K562 (cell line): ENCODE results near the gene FTSJ3. TPM values are rescaled to one million over a fixed set of nuclear protein-coding genes. Genes with fewer than 3 reads are reported as not detected.
A peak's percentile ranks its signal among the peaks of the same experiment; 100 is the strongest.

Experiments used
- BMI1 ChIP-seq: fragments of 150-350 bp; IDR thresholded peaks from 2 replicates; pipeline ENCODE4 v1.6.1; 2014; ENCODE audit warnings: low read length
- CAMTA2 ChIP-seq: fragments of 250-450 bp; sonication (Bioruptor Pico); conservative IDR thresholded peaks from 2 replicates; pipeline ENCODE4 v1.5.1; 2022
- HDAC1 ChIP-seq, 2 experiments: fragments of 450-650 bp; IDR thresholded peaks; 2 replicates each; pipeline ENCODE4 v1.6.1; 2016 to 2017; ENCODE audit warnings: inconsistent platforms in 1 of 2, mild to moderate bottlenecking in 1 of 2, moderate library complexity in 1 of 2
- NBN ChIP-seq: fragments of 450-650 bp; IDR thresholded peaks from 2 replicates; pipeline ENCODE4 v1.6.1; 2016; ENCODE audit warnings: low read depth, mild to moderate bottlenecking
- NFIC ChIP-seq: fragments of 450-650 bp; IDR thresholded peaks from 2 replicates; pipeline ENCODE4 v1.6.1; 2017; ENCODE audit warnings: mild to moderate bottlenecking, inconsistent platforms
- SRSF7 ChIP-seq: fragments of 200-400 bp; formaldehyde crosslinking; optimal IDR thresholded peaks from 2 replicates; pipeline ENCODE3; 2017; ENCODE audit warnings: mild to moderate bottlenecking, low read depth, low read length
- SRSF9 ChIP-seq: fragments of 200-400 bp; formaldehyde crosslinking; IDR thresholded peaks from 2 replicates; pipeline ENCODE4 v1.6.1; 2017; ENCODE audit warnings: low read depth, low read length, borderline replicate concordance
- ZC3H11A ChIP-seq: IDR thresholded peaks from 2 replicates; pipeline ENCODE4 v1.6.1; 2012; ENCODE audit warnings: low read depth, low read length, improper control_type of control experiment
- ZC3H4 ChIP-seq: sonication (generic); formaldehyde crosslinking; IDR thresholded peaks from 2 replicates; pipeline ENCODE4 v1.9.0; 2021; ENCODE audit warnings: missing genetic modification reagents, borderline replicate concordance
- ZEB2 ChIP-seq: fragments of 450-650 bp; IDR thresholded peaks from 2 replicates; pipeline ENCODE4 v1.6.1; 2016
- ZKSCAN1 ChIP-seq: fragments of 150-350 bp; IDR thresholded peaks from 2 replicates; pipeline ENCODE4 v1.6.1; 2016; ENCODE audit warnings: low read depth, low read length
- polyA plus RNA-seq, 8 experiments: library from polyadenylated mRNA; depleted of rRNA in 4 of 8; stranded (reverse) in 5 of 8; unstranded in 3 of 8; fragments of >200 nt; fragmentation: Nextera tagmentation in 2 of 8; fragmentation: Illumina TruSeq in 1 of 8; extraction: Ambion mirVana in 2 of 8; extraction: Trizol in 1 of 8; gene quantifications; 2 replicates each; pipeline versions ENCODE4 v1.2.1 to v1.2.3, GENCODE V29; 2011 to 2014; ENCODE audit warnings: inconsistent platforms in 1 of 8, missing spikeins in 1 of 8
- total RNA-seq, 7 experiments: library from RNA; depleted of rRNA in 6 of 7; stranded (reverse); fragments of >200 nt in 6 of 7; fragmentation: Illumina TruSeq in 2 of 7; extraction: Trizol in 2 of 7; gene quantifications; 2 replicates each; pipeline versions ENCODE4 v1.2.1 to v1.2.3, GENCODE V29; 2011 to 2021; ENCODE audit warnings: low replicate concordance in 1 of 7
- TF ChIP-seq, protein P1 (sequence below): fragments of 250-450 bp; sonication (Bioruptor Pico); IDR thresholded peaks from 2 replicates; pipeline ENCODE4 v1.9.0; 2021; ENCODE audit warnings: mild to moderate bottlenecking
- TF ChIP-seq, protein P2 (sequence below): IDR thresholded peaks from 2 replicates; pipeline ENCODE4 v1.6.1; 2016; ENCODE audit warnings: missing genetic modification characterization, missing compliant biosample characterization
- TF ChIP-seq, protein P3 (sequence below): fragments of 450-650 bp; formaldehyde crosslinking; IDR thresholded peaks from 2 replicates; pipeline ENCODE4 v1.4.0; 2020; ENCODE audit warnings: mild to moderate bottlenecking, moderate library complexity
- TF ChIP-seq, protein P4 (sequence below): fragments of 250-450 bp; sonication (Bioruptor Pico); IDR thresholded peaks from 2 replicates; pipeline ENCODE4 v1.8.0; 2021; ENCODE audit warnings: moderate library complexity, mild to moderate bottlenecking, inconsistent platforms
- TF ChIP-seq, protein P5 (sequence below): sonication (generic); formaldehyde crosslinking; IDR thresholded peaks from 2 replicates; pipeline ENCODE4 v1.8.0; 2022; ENCODE audit warnings: mild to moderate bottlenecking, missing genetic modification reagents
- TF ChIP-seq, protein P6 (sequence below): fragments of 250-450 bp; sonication (Bioruptor Pico); IDR thresholded peaks from 2 replicates; pipeline ENCODE4 v1.8.0; 2021; ENCODE audit warnings: borderline replicate concordance, mild to moderate bottlenecking, moderate library complexity; ENCODE audit not compliant: poor library complexity, severe bottlenecking

The FTSJ3 gene
- total and polyA plus RNA-seq, 9 of the 15 experiments (the other 6 are each of a cell fraction or from before 2014, with no cell fraction given), result 18.0 to 65.6 (median 52.4) TPM

DNA sequence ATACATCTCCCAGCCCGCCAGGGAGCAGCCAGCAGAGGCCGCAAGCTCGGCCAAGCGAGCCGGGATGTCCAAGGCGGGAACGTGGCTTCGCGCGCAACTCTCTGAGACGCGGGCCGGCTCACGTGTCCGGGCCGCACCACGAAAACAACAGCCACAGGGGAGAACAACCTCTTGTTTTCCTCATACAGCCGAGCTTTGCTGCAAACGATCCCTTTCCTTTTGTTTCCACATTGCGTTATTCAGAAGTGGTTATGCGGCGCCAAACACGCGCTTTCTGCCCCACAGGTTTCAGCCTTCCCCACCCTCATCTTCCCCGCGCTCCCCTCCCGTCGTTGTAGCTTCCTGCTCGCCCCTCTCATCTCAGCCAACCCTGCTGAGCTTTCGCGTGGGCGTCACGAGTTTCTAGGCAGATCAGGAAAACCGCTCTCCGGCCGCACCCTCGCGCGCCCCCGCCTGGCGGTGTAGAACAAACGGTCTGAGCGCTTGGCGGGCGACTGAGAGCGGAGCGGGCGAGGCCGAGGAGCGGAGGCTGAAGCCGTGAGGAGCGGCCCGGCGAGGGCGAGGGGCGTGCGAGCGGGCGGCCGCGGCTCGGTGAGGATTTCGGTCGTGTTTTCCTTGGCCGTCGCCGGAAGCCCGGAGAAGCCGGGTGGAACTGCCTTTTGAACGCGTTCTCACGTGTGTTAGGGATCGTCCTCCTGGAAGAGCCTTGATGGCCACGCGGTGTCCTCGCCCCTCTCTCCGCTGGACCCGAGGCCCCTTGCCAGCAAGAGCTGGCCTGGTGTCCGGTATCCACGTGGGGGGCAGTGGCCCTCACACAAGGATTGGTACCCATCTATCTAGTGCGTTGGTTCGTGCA is 21.6 kb upstream of the FTSJ3 start (continued):
- TF ChIP-seq ZC3H4, result peak; percentile 77; the same call in 1 of the 2 replicates
- TF ChIP-seq, protein P1, sequence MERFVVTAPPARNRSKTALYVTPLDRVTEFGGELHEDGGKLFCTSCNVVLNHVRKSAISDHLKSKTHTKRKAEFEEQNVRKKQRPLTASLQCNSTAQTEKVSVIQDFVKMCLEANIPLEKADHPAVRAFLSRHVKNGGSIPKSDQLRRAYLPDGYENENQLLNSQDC (CRISPR knock-in tag), result no peak
- TF ChIP-seq, protein P2, sequence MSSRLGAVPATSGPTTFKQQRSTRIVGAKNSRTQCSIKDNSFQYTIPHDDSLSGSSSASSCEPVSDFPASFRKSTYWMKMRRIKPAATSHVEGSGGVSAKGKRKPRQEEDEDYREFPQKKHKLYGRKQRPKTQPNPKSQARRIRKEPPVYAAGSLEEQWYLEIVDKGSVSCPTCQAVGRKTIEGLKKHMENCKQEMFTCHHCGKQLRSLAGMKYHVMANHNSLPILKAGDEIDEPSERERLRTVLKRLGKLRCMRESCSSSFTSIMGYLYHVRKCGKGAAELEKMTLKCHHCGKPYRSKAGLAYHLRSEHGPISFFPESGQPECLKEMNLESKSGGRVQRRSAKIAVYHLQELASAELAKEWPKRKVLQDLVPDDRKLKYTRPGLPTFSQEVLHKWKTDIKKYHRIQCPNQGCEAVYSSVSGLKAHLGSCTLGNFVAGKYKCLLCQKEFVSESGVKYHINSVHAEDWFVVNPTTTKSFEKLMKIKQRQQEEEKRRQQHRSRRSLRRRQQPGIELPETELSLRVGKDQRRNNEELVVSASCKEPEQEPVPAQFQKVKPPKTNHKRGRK (tag), result no peak
- peak; percentile 91 for TF ChIP-seq NBN
- no peak for TF ChIP-seq SRSF9
- TF ChIP-seq BMI1, result no peak
- TF ChIP-seq ZC3H11A, result no peak
- TF ChIP-seq NFIC, result no peak
- TF ChIP-seq, protein P3, sequence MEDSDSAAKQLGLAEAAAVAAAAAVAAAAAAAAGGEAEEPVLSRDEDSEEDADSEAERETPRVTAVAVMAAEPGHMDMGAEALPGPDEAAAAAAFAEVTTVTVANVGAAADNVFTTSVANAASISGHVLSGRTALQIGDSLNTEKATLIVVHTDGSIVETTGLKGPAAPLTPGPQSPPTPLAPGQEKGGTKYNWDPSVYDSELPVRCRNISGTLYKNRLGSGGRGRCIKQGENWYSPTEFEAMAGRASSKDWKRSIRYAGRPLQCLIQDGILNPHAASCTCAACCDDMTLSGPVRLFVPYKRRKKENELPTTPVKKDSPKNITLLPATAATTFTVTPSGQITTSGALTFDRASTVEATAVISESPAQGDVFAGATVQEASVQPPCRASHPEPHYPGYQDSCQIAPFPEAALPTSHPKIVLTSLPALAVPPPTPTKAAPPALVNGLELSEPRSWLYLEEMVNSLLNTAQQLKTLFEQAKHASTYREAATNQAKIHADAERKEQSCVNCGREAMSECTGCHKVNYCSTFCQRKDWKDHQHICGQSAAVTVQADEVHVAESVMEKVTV, result no peak; the same call in 1 of the 2 replicates
- TF ChIP-seq, protein P4, sequence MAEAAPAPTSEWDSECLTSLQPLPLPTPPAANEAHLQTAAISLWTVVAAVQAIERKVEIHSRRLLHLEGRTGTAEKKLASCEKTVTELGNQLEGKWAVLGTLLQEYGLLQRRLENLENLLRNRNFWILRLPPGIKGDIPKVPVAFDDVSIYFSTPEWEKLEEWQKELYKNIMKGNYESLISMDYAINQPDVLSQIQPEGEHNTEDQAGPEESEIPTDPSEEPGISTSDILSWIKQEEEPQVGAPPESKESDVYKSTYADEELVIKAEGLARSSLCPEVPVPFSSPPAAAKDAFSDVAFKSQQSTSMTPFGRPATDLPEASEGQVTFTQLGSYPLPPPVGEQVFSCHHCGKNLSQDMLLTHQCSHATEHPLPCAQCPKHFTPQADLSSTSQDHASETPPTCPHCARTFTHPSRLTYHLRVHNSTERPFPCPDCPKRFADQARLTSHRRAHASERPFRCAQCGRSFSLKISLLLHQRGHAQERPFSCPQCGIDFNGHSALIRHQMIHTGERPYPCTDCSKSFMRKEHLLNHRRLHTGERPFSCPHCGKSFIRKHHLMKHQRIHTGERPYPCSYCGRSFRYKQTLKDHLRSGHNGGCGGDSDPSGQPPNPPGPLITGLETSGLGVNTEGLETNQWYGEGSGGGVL, result no peak
- TF ChIP-seq, protein P5, sequence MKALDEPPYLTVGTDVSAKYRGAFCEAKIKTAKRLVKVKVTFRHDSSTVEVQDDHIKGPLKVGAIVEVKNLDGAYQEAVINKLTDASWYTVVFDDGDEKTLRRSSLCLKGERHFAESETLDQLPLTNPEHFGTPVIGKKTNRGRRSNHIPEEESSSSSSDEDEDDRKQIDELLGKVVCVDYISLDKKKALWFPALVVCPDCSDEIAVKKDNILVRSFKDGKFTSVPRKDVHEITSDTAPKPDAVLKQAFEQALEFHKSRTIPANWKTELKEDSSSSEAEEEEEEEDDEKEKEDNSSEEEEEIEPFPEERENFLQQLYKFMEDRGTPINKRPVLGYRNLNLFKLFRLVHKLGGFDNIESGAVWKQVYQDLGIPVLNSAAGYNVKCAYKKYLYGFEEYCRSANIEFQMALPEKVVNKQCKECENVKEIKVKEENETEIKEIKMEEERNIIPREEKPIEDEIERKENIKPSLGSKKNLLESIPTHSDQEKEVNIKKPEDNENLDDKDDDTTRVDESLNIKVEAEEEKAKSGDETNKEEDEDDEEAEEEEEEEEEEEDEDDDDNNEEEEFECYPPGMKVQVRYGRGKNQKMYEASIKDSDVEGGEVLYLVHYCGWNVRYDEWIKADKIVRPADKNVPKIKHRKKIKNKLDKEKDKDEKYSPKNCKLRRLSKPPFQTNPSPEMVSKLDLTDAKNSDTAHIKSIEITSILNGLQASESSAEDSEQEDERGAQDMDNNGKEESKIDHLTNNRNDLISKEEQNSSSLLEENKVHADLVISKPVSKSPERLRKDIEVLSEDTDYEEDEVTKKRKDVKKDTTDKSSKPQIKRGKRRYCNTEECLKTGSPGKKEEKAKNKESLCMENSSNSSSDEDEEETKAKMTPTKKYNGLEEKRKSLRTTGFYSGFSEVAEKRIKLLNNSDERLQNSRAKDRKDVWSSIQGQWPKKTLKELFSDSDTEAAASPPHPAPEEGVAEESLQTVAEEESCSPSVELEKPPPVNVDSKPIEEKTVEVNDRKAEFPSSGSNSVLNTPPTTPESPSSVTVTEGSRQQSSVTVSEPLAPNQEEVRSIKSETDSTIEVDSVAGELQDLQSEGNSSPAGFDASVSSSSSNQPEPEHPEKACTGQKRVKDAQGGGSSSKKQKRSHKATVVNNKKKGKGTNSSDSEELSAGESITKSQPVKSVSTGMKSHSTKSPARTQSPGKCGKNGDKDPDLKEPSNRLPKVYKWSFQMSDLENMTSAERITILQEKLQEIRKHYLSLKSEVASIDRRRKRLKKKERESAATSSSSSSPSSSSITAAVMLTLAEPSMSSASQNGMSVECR (CRISPR knock-in tag), result no peak; the same call in 1 of the 2 replicates
- TF ChIP-seq ZEB2, result 0 out of 2 replicates have a peak, but pooled peaks have one; percentile 31
- TF ChIP-seq SRSF7, result no peak
- no peak for TF ChIP-seq ZKSCAN1
- TF ChIP-seq HDAC1 (IDR thresholded peaks at IDR 0.05), result no peak
- TF ChIP-seq, protein P6, sequence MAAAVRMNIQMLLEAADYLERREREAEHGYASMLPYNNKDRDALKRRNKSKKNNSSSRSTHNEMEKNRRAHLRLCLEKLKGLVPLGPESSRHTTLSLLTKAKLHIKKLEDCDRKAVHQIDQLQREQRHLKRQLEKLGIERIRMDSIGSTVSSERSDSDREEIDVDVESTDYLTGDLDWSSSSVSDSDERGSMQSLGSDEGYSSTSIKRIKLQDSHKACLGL (CRISPR knock-in tag), result no peak
- 0 out of 2 replicates have a peak, but pooled peaks have one; percentile 72 for TF ChIP-seq CAMTA2 (CRISPR knock-in tag)
